Keratinocyte (primary cell): ENCODE data around the gene UBE2V1. TPM values are rescaled to one million over a fixed set of nuclear protein-coding genes. Genes with fewer than 3 reads are reported as not detected.

Source experiments
- DNase-seq: peaks from one replicate; pipeline ENCODE4 v3.0.0-alpha.2; 2011; ENCODE audit warnings: low read depth, missing footprints, low spot score
- FAIRE-seq: peaks from 2 replicates; lab custom pipeline; 2011; peaks lifted over from hg19 to GRCh38; lab: Jason Lieb, UNC
- H2AFZ ChIP-seq: 2 replicates; pipeline ENCODE4 v1.6.0; 2012; ENCODE audit warnings: low read length, control low read depth, inconsistent platforms; ENCODE audit not compliant: control insufficient read depth
- H3K27ac ChIP-seq: 2 replicates; pipeline ENCODE4 v1.5.1; 2011; ENCODE audit warnings: low read length; ENCODE audit not compliant: control insufficient read depth, insufficient read depth
- H3K27me3 ChIP-seq: 3 replicates; pipeline ENCODE4 v1.6.0; 2011; ENCODE audit warnings: low read length; ENCODE audit not compliant: control insufficient read depth, insufficient read depth; ENCODE audit errors: extremely low read depth
- H3K36me3 ChIP-seq, 2 experiments: 2 replicates in 1 of 2; 3 replicates in 1 of 2; pipeline ENCODE4 v1.5.1; 2011; ENCODE audit warnings: low read length in 2 of 2, mild to moderate bottlenecking in 1 of 2; ENCODE audit not compliant: control insufficient read depth in 2 of 2, insufficient read depth in 2 of 2; ENCODE audit errors: extremely low read depth in 1 of 2
- H3K4me1 ChIP-seq: 3 replicates; pipeline ENCODE4 v1.5.1; 2011; ENCODE audit warnings: low read length; ENCODE audit not compliant: control insufficient read depth, insufficient read depth; ENCODE audit errors: extremely low read depth
- H3K4me2 ChIP-seq: 3 replicates; pipeline ENCODE4 v1.6.0; 2011; ENCODE audit warnings: low read depth, low read length; ENCODE audit not compliant: control insufficient read depth, insufficient read depth; ENCODE audit errors: extremely low read depth
- H3K4me3 ChIP-seq, 3 experiments: fragments of 200-600 bp in 1 of 3; sonication (generic) in 1 of 3; 2 replicates in 2 of 3; 3 replicates in 1 of 3; pipeline ENCODE4 v1.5.1; 2011 to 2016; ENCODE audit warnings: low read length in 3 of 3, mild to moderate bottlenecking in 3 of 3, control low read depth in 2 of 3, inconsistent platforms in 1 of 3, low read depth in 1 of 3, mixed read lengths in 1 of 3, mixed run types in 1 of 3, moderate library complexity in 1 of 3; ENCODE audit not compliant: control insufficient read depth in 2 of 3, insufficient read depth in 2 of 3; ENCODE audit errors: extremely low read depth in 1 of 3
- H3K79me2 ChIP-seq: 2 replicates; pipeline ENCODE4 v1.6.0; 2012; ENCODE audit warnings: low read length; ENCODE audit not compliant: control insufficient read depth, insufficient read depth
- H3K9ac ChIP-seq: 3 replicates; pipeline ENCODE4 v1.6.0; 2011; ENCODE audit warnings: low read length; ENCODE audit not compliant: control insufficient read depth, insufficient read depth; ENCODE audit errors: extremely low read depth
- H3K9me1 ChIP-seq: 3 replicates; pipeline ENCODE4 v1.6.0; 2011; ENCODE audit warnings: low read length; ENCODE audit not compliant: control insufficient read depth, insufficient read depth; ENCODE audit errors: extremely low read depth
- H3K9me3 ChIP-seq: 2 replicates; pipeline ENCODE4 v1.5.1; 2012; ENCODE audit warnings: low read depth, low read length; ENCODE audit not compliant: control insufficient read depth
- H4K20me1 ChIP-seq: 3 replicates; pipeline ENCODE4 v1.6.0; 2011; ENCODE audit warnings: low read length; ENCODE audit not compliant: control insufficient read depth, insufficient read depth; ENCODE audit errors: extremely low read depth
- CTCF ChIP-seq, 3 experiments: IDR thresholded peaks in 1 of 3; conservative IDR thresholded peaks in 1 of 3; optimal IDR thresholded peaks in 1 of 3; 2 replicates in 2 of 3; 3 replicates in 1 of 3; pipeline versions ENCODE3 to v1.5.1; 2011; ENCODE audit warnings: low read length in 3 of 3, mild to moderate bottlenecking in 3 of 3, moderate library complexity in 2 of 3, control low read depth in 1 of 3, inconsistent platforms in 1 of 3; ENCODE audit not compliant: insufficient read depth in 2 of 3; ENCODE audit errors: extremely low read depth in 1 of 3
- EZH2 ChIP-seq: IDR thresholded peaks from one replicate; pipeline ENCODE4 v1.6.1; 2012; ENCODE audit warnings: inconsistent platforms, mild to moderate bottlenecking, low read length, moderate library complexity
- dilution Hi-C: fragments of 300-500 bp; cut with MboI; formaldehyde crosslinking; loops from one replicate; pipeline ENCODE4 v1.7.0; 2020; ENCODE audit warnings: low sequenced_read_pairs; ENCODE audit not compliant: extremely low pct_ligation_motif_present
- polyA plus RNA-seq, 5 experiments: library from polyadenylated mRNA; depleted of rRNA in 3 of 5; stranded (reverse) in 3 of 5; stranded (forward) in 1 of 5; unstranded in 1 of 5; fragments of >200 nt; gene quantifications; 1 replicate in 1 of 5; 2 replicates in 3 of 5; 3 replicates in 1 of 5; pipeline versions ENCODE4 v1.2.1 to v1.2.3, GENCODE V29; 2011 to 2012; ENCODE audit warnings: missing spikeins in 2 of 5, low read depth in 1 of 5, low replicate concordance in 1 of 5

The UBE2V1 gene
- polyA plus RNA-seq, 1 donor (not counting 4 experiments of a cell fraction or from before 2014, with no cell fraction given), result 117 TPM

- Histone ChIP-seq H3K9me3 (no peaks in the 10 kb centered on the region), H3K9ac (no peak overlapping the region), H2AFZ (no peak overlapping the region), H3K27me3 (peaks cover 8% of the 10 kb centered on the region), H3K4me2 (no peak overlapping the region), H3K9me1 (no peaks in the 10 kb centered on the region), H4K20me1 (no peaks in the 10 kb centered on the region), H3K4me3 (no peak overlapping the region), H3K79me2 (no peaks in the 10 kb centered on the region), H3K36me3 (no peaks in the 10 kb centered on the region), H3K4me1 (no peaks in the 10 kb centered on the region), H3K27ac (no peak overlapping the region)
- FAIRE-seq (no peak), DNase-seq (no peak)
- dilution Hi-C loops, result no loop called here
- TF ChIP-seq EZH2 (no peak), CTCF (optimal IDR thresholded peaks at IDR 0.05 in 1 of 3, IDR thresholded peaks at IDR 0.05 in 1 of 3, conservative IDR thresholded peaks at IDR 0.05 in 1 of 3; ENCODE audit: extremely low read depth in 1 of 3, insufficient read depth in 2 of 3, low read length in 3 of 3) (no peak)
These were observed 70.3 kb downstream of the UBE2V1 start for GRCh38 chr20:50042370-50043313.

- TF ChIP-seq EZH2 (no peak), CTCF (optimal IDR thresholded peaks at IDR 0.05 in 1 of 3, IDR thresholded peaks at IDR 0.05 in 1 of 3, conservative IDR thresholded peaks at IDR 0.05 in 1 of 3; ENCODE audit: extremely low read depth in 1 of 3, insufficient read depth in 2 of 3, low read length in 3 of 3) (no peak)
- no peaks in the 10 kb centered on the region for H3K36me3 ChIP-seq
- no peaks in the 10 kb centered on the region for H3K79me2 ChIP-seq
- no peak overlapping the region for H3K9ac ChIP-seq
- no peaks in the 10 kb centered on the region for H4K20me1 ChIP-seq
- no peak overlapping the region for H2AFZ ChIP-seq
- no peak overlapping the region for H3K4me2 ChIP-seq
- H3K9me1 ChIP-seq, result no peaks in the 10 kb centered on the region
- H3K27ac ChIP-seq, result no peak overlapping the region
- H3K9me3 ChIP-seq, result no peaks in the 10 kb centered on the region
- peaks cover 10% of the 10 kb centered on the region for H3K27me3 ChIP-seq
- H3K4me1 ChIP-seq, result no peaks in the 10 kb centered on the region
- FAIRE-seq, result no peak
- no peak for DNase-seq
- dilution Hi-C loops, result no loop called here
- H3K4me3 ChIP-seq, result no peak overlapping the region
These were observed 71.6 kb downstream of the UBE2V1 start for GRCh38 chr20:50041246-50041873.
